ENCODE data around the gene NAPSA.

NAPSA gene

DNA sequence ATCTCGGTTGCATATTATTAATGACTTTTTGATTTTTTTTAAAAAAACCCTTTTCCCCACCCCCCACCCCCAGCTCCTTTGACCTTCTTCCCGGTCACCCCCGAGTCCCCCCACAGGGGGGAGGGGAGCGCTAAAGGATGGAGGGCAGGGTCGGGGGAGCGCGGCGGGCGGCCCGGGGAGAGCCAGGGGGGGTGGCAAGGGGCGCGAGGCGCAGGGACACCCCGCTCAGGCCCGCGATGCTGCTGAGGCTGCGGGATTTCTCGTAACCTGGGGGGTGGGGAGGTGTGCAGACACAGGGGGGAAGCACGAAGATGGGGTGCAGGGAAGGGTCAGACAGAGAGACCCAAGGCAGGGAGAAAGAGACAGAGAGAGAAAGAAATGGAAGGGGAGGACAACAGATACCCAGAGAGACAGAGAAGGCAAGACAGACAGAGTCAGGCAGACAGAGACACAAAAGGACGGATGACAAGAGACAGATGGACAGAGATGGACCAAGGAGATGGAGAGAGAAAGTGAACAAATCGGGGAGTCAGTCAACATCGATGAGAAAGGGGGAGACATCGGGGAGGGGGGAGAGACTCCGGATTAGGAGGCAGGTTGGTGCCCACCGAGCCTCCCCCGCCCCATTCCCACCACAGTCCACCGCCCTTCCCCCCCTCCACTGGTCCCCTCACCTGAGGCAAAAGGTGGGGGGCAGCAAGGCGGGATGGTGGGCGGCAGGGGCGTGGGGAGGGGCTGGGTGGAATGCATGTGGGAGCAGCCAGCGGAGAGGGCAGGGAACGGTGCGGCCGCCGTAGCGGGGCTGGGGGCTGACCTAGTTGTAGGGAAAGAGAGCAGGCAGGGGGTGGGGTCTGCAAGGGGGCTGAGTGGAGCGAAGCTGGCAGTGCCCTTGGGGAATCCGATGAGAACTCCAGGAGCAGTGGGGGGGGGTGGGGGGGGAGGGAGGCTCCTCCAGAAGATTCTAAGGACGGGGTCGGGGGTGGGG is 50.4 kb downstream of the NAPSA start:
- no peak for DNase-seq (ENCODE audit: low read depth)

DNA sequence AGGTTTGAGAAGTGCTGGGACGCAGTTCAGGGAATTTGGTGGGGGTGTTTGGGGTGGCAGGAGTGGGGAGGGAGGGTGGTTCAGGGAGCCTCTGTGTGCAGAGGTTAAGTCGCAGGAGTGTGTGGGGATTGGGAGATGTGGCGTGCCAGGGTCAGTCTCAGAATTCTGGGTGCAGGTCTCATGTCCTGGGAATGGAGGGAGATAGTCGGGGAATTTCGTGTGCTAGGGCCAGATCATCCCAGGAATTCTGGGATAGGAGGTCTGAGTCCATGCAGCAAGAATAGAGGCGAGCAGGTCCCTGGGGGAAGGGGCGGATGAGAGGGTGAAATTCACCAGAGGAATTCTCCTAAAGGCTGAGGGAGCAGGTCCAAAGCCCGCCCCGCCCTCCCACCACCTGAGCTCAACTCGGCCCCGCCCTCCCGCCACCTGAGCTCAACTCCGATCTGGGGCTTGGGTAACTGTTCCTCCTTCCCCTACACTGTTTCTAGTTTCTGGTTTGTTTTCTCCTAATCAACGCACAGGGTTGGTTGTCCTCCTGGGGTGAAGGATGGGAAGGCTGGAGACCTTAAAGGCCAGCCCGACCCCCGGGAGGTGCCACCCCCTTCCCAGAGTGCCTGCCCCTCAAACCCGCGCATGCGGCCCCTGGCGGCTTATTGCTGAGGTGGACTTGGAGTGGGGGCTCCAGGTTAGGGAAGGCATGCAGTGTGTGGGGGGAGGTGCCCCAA is 51.5 kb downstream of the NAPSA start:
- no peak for DNase-seq (ENCODE audit: low read depth)

DNA sequence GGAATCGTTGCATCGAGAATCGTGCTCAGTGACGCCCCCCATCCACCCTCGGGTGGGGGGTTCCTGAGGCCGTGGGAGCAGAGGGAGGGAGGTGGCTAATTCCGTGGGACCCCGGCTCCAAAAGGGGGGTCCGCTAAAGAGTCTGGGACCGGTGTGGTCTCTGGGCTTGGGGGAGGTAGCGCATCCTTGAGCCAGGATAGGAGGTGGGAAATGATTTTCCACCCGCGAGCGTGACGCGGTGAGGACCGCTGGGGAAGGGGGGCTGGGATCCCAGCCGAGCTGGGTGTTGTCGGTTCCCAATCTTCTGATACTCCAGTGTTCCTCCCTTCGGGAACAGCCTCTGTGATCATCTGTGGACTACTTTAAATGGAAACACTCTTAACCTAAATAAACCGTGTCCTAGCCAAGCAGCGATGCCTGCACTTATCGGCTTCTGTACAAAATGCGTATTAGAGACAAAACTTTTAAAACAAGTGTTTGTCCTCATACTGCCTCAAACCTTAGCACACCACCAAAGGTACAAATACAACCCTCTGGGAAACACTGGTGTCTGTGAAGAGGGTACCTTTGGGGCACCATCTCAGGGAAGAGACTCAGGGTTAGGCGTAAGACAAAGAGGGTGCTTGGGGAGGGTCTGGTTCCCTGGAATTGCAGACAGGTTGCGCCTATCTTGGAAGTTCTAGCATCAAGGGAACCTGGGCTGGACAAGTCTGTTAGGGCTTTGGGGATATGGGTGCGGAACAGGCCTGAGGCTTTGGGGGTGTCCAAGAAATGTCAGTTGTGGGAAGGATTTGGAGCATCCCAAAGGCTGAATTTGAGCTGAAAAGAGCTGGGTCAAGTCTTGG is 52.2 kb downstream of the NAPSA start:
- no peak for DNase-seq (ENCODE audit: low read depth)

- no peak for DNase-seq (ENCODE audit: low read depth)
Measured at GRCh38 chr19:50311723-50312635, 53.5 kb downstream of the NAPSA start.

GRCh38 chr19:50310759-50311465 is 54.5 kb downstream of the NAPSA start:
- DNase-seq (ENCODE audit: low read depth), result no peak

DNA sequence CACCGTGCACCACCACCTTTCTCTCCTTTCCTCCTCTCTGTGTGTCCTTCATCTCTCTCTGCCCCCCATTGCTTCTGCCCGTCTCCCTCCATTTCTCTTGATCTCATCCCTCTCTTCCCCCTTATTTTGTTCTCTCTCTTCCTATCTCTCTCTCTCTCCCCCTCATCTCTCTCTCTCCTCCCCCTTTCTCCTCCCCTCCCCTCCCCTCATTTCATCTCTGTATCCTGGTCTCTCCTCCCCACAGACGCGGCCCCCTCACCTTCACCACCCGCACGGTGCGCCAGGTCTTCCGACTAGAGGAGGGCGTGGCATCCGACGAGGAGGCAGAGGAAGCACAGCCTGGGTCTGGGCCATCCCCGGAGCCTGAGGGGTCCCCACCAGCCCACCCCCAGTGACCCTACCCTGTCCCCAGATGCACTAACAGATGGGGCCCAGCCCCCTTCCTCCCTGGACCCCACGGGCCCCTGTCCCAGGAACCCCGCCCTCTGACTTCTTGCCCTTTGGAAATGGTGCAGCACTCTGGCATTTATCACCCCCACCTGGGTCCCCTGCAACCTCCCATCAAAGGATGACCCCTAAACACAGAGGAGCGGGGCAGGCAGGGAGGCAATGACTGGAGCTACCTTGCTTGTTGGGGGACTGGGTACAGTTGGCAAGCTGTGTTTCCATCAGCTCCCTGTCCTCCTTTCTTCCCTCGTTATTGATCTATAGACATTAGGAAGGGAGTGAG is 55.9 kb downstream of the NAPSA start:
- DNase-seq (ENCODE audit: low read depth), result no peak

DNA sequence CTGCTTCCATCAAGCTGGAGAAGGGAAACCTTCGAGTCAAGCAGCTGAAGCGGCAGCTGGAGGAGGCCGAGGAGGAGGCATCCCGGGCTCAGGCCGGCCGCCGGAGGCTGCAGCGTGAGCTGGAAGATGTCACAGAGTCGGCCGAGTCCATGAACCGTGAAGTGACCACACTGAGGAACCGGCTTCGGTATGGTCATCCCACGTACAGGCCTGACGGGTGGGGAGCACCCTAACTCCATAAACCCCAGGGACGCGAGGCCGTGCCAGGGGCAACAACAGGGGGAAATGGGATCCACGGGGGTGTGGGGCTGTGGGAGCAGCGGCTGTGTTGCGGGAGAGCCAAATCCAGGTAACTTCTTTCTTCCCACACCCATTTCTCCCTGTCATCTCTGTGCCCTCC is 56.4 kb downstream of the NAPSA start:
- DNase-seq (ENCODE audit: low read depth), result no peak
